Measurements from ENCODE around the gene GRK5.

The GRK5 gene

DNA sequence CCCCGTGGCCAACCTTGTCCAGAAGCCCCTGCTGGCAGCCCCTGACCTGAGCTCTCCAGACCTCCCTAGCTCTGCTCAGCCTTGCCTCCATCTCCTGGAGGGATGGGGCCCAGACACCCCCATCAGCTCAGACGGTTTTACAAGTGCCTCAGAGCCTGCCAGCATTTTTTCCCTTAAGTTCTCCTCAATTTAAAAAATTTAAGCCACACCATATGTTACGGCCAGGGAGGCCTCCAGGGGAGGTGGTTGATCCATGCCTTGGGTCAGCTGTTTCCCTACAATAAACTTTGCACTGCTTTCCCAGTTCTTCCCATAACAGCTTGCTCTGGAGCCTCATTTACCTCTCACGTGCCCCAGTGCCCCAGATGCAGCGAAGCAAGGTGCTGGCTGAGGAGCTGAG, 191.6 kb downstream of the GRK5 start:
- no peak for DNase-seq (ENCODE audit: low read depth in 1 of 2, low spot score in 1 of 2)

GRCh38 chr10:119399466-119399865, 192.1 kb downstream of the GRK5 start:
- DNase-seq (ENCODE audit: low read depth in 1 of 2, low spot score in 1 of 2), result no peak

- no peak for DNase-seq (ENCODE audit: low read depth in 1 of 2, low spot score in 1 of 2)
Observed at GRCh38 chr10:119401671-119402395, 194.5 kb downstream of the GRK5 start.

DNA sequence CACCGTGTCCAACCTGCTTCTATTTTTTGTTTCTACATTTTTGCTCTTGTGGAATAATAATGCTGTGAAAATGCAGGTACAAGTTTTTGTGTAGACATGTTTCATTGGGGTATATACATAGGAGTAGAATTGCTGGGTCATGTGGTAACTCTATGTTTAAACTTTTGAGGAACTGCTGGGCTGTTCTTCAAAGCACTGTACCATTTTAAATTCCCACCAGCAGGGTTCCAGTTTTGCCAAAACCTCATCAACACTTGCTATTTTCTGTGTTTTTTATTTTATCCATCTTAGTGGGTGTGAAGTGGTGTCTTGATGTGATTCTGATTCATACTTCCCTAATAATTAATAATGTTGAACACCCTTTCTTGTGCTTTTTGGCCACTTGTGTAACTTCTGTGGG, 196.6 kb downstream of the GRK5 start:
- DNase-seq (ENCODE audit: low read depth in 1 of 2, low spot score in 1 of 2), result no peak

- DNase-seq (ENCODE audit: low read depth in 1 of 2, low spot score in 1 of 2), result no peak
Observed at GRCh38 chr10:119404719-119405519, 197.5 kb downstream of the GRK5 start.

- no peak for DNase-seq (ENCODE audit: low read depth in 1 of 2, low spot score in 1 of 2)
Observed at GRCh38 chr10:119405520-119405807, 198.1 kb downstream of the GRK5 start.

DNA sequence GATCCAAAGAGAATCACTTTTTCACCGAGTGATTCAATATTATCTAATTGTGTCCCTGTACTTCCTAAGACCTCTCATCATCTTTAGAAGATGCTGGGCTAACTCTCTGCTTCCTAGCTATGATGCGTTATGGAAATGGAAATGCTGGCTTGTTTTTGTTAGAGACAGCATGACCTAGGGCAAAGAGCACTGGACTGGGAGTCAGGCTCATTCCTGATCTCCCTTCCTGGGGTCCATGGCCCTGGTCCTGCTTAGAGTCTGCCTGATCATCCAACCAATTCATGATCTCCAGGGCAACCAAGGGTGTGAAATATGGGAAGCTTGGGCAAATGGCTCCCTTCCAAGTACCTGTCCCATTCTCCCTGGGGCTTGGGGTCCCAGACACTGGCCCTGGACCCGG, 198.8 kb downstream of the GRK5 start:
- no peak for DNase-seq (ENCODE audit: low read depth in 1 of 2, low spot score in 1 of 2)

GRCh38 chr10:119406601-119407253, 199.4 kb downstream of the GRK5 start:
- DNase-seq (ENCODE audit: low read depth in 1 of 2, low spot score in 1 of 2), result no peak

DNA sequence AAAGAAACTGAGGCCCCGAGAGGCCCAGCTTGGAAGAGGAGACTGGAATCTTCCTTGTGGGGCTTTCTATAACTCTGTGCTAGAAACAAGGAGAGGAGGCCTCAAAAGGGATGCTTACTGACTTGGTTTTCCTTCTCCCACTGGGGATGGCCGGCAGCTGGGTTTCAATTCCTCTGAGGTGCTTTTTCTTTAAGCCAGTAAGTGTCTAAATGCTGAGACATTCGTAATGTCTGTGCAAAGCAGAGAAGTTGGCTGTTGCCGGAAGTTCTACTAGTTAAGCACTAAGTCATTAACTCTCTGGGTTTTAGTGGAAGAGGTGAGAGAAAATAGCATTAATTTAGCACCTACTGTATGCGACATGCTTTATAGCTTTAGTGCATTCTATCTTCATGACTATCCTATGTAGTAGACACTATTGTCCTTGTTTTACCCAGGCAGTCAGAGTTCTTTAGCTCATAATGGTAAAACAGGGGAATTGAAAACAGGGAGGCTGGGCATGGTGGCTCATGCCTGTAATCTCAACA, 199.9 kb downstream of the GRK5 start:
- DNase-seq (ENCODE audit: low read depth in 1 of 2, low spot score in 1 of 2), result no peak

DNA sequence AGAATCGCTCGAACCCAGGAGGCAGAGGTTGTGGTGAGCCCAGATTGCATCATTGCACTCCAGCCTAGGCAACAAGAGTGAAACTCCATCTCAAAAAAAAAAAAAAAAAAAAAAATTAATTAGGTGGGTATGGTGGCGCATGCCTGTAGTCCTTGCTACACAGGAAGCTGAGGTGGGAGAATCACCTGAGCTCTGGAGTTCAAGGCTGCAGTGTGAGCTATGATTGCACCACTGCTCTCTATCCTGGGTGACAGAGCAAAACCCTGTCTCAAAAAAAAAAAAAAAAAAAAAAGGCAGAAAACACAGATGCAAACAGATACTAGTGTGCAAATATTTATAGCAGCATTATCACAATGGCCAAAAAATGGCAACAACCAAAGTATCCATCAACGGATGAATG, 200.7 kb downstream of the GRK5 start:
- DNase-seq (ENCODE audit: low read depth in 1 of 2, low spot score in 1 of 2), result no peak

DNA sequence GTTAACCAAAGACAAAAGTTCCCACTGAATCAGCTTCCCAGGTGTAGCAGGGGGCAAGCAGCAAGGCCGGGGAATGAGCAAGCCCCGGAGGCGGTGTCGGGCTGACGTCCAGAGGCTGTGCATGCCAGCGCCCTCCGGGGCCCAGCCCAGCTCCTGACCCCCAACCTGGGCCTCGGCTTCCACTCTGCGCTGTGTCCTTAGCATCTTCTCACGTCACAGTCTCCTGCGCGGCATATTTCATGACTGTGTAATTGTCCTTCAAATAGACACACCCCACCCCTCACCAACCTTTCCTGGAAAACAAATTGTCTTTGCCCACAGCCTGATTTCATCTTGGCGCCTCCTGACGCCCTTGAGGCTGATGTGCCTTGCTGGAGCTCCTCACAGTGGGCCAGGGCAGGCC, 201.6 kb downstream of the GRK5 start:
- DNase-seq (ENCODE audit: low read depth in 1 of 2, low spot score in 1 of 2), result no peak

DNA sequence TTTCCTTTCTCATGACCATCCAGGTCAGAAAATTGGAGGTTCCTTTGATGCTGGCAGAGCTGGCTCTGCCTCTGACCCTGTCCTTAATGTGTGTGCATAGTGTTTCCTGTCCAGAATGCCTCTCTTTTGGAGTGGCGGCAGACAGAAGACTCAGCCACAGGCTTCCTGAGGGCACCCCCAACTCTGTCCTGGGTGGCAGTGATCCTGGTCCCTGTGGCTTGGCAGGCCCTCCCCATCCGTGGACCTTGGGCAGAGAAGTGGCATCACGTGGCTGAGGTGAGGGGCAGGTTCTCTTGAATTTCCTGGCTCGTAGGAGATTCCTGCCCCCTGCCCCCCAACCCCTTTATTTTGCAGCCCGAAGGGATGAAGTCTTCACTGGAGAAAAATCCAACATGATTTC, 202.0 kb downstream of the GRK5 start:
- DNase-seq (ENCODE audit: low read depth in 1 of 2, low spot score in 1 of 2), result no peak

GRCh38 chr10:119409906-119410305, 202.5 kb downstream of the GRK5 start:
- no peak for DNase-seq (ENCODE audit: low read depth in 1 of 2, low spot score in 1 of 2)

GRCh38 chr10:119410361-119411116, 203.2 kb downstream of the GRK5 start:
- DNase-seq (ENCODE audit: low read depth in 1 of 2, low spot score in 1 of 2), result no peak

DNA sequence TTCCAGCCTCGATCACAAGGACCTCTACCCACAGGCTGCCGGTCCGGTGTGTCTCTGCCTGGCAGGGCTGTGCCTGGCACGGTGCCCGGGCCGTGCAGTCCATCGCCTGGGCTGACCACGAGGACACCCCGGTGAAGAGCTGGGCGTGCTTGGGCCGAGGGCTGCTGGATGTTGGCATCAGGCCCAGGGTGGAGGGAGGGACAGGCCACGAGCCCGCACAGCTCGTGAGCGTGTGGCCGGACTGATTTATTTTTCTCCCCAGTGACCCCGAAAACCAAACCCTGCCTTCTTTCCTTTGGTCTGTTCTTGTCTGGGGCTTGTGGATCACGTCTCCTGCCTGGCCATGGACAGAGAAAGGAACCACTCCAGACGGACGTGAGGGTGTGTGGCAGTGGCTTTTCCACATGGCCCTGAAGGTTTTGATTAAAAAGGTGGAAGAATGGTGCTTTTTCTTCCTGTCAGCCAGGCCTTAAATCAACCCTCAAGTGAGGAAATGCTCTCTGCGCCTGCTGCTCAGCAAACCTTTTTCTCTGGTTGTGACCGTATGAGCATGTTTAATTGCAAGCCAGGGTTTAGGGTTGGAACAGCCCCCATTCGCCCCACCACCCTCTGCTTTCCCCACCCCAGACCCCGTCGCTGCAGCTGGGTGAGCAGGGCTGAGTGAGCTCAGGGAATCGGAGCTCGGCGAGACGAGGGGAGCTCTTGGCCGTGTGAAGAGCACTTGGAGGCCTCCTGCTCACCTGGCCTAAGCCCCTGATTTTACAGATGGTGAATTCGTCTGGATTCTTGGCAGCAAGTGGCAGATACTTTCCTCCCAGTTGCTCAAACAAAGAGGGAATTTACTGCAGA, 205.1 kb downstream of the GRK5 start:
- DNase-seq (ENCODE audit: low read depth in 1 of 2, low spot score in 1 of 2), result no peak

DNA sequence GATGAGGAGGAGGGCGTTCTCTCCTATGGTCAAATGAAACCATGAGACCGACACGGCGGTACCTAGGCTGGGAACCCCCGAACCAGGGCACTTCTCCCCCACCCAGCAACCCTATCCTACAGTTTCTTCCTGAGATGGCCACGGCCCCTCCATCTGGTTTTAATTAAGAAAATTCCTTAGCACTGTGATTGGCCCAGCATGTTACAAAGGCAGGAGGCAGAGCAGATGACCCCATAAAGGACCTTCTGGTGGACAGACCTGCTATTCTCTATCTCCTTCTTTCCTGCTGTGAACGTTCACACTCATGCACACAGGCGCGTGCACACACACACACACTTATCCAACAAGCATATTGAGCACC, 205.7 kb downstream of the GRK5 start:
- DNase-seq (ENCODE audit: low read depth in 1 of 2, low spot score in 1 of 2), result no peak

GRCh38 chr10:119413471-119414080, 206.2 kb downstream of the GRK5 start:
- DNase-seq (ENCODE audit: low read depth in 1 of 2, low spot score in 1 of 2), result no peak

- no peak for DNase-seq (ENCODE audit: low read depth in 1 of 2, low spot score in 1 of 2)
Observed at GRCh38 chr10:119414081-119414611, 206.8 kb downstream of the GRK5 start.

GRCh38 chr10:119415121-119415520, 207.8 kb downstream of the GRK5 start:
- no peak for DNase-seq (ENCODE audit: low read depth in 1 of 2, low spot score in 1 of 2)

Data from activated CD4-positive, alpha-beta T cell treated with anti-CD3 and anti-CD28 coated beads, Interleukin-2, amount 50 U/mL, for 24 hours (primary cell).